AG09309 (cell line): ENCODE measurements around the gene L3MBTL2.

Source experiments
- DNase-seq: peaks from one replicate; pipeline ENCODE4 v3.0.0-alpha.2; 2010; ENCODE audit warnings: low read depth
- H3K4me3 ChIP-seq: 2 replicates; pipeline ENCODE4 v1.5.1; 2011; ENCODE audit warnings: mild to moderate bottlenecking, low read depth, low read length, moderate library complexity; ENCODE audit not compliant: control insufficient read depth
- CTCF ChIP-seq: IDR thresholded peaks from 2 replicates; pipeline ENCODE4 v1.5.1; 2011; ENCODE audit warnings: mild to moderate bottlenecking, low read depth, low read length, inconsistent platforms; ENCODE audit not compliant: insufficient read depth, control insufficient read depth; ENCODE audit errors: missing control alignments

L3MBTL2 gene

GRCh38 chr22:41204992-41205900 lies at the start of gene L3MBTL2:
Gene L3MBTL2, plus strand, starts transcription at chr22:41205312. Its CDS starts 51 bp downstream, at chr22:41205363.
- peak within 1 kb of the TSS; percentile 96 for H3K4me3 ChIP-seq
- DNase-seq = peak; percentile 68
- TF ChIP-seq CTCF = no peak

GRCh38 chr22:41157083-41157482 lies 48.0 kb upstream of the L3MBTL2 start:
- DNase-seq = no peak
- TF ChIP-seq CTCF = no peak
- H3K4me3 ChIP-seq = no peak overlapping the region

DNA sequence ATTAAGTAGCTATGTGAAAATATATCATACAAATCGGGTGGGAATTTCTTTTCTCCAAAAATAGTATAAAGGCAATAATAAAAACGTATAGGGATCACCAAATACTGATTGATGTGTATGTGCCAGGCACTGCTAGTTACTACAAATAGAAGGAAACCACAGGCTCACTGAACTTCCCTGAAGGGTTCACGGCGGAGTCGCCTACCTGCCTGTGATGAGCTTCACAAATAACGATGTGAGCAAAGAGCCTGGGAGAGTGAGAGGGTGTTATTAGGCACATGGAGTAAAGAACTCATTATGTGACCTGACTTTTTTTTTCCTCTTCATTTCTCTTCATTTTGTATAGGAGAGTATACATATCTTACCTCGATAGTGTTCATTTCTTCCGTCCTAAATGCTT lies 36.0 kb upstream of the L3MBTL2 start:
- no peak for DNase-seq
- TF ChIP-seq CTCF = no peak
- H3K4me3 ChIP-seq = no peak overlapping the region

GRCh38 chr22:41171996-41172395 lies 33.1 kb upstream of the L3MBTL2 start:
- no peak for DNase-seq
- no peak overlapping the region for H3K4me3 ChIP-seq

DNA sequence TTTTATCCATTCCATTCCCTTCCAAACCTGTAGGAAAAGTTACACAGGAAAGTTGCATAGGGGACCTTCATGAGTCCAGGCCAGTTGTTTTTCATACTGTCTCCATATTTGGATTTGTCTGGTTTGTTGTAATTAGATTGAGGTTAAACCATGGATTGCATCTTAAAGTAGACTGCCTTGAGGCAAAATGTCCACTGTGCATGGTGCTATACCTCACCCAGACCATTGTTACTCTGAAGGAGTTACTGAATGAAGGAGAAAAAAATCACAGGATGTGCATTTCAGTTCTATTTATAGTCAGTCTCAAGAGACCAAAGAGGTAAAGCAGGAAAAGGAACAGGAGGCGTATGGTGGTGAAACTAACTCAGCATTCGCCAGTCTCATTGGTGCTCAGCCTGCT lies 29.6 kb upstream of the L3MBTL2 start:
- no peak for DNase-seq
- TF ChIP-seq CTCF = no peak
- H3K4me3 ChIP-seq = no peak overlapping the region

More at GRCh38 chr22:41171996-41172395, 33.1 kb upstream of the L3MBTL2 start:
- no peak for TF ChIP-seq CTCF

DNA sequence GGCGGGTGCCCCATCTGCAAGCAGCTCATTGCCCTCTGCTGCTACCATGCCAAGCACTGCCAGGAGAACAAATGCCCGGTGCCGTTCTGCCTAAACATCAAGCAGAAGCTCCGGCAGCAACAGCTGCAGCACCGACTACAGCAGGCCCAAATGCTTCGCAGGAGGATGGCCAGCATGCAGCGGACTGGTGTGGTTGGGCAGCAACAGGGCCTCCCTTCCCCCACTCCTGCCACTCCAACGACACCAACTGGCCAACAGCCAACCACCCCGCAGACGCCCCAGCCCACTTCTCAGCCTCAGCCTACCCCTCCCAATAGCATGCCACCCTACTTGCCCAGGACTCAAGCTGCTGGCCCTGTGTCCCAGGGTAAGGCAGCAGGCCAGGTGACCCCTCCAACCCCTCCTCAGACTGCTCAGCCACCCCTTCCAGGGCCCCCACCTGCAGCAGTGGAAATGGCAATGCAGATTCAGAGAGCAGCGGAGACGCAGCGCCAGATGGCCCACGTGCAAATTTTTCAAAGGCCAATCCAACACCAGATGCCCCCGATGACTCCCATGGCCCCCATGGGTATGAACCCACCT lies 28.0 kb upstream of the L3MBTL2 start:
- no peak overlapping the region for H3K4me3 ChIP-seq
- no peak for DNase-seq
- no peak for TF ChIP-seq CTCF
